Stimulated activated CD4-positive, alpha-beta T cell treated with anti-CD3 and anti-CD28 coated beads, Interleukin-12 subunit alpha, Interleukin-12 subunit beta, amount 100 ng/mL, for 24 hours (primary cell): ENCODE results near the gene CFAP299.

Experiments used
- DNase-seq, 2 experiments: peaks; one replicate each; pipeline ENCODE4 v3.0.0-alpha.2; 2020; ENCODE audit warnings: low read depth in 2 of 2

The CFAP299 gene

DNA sequence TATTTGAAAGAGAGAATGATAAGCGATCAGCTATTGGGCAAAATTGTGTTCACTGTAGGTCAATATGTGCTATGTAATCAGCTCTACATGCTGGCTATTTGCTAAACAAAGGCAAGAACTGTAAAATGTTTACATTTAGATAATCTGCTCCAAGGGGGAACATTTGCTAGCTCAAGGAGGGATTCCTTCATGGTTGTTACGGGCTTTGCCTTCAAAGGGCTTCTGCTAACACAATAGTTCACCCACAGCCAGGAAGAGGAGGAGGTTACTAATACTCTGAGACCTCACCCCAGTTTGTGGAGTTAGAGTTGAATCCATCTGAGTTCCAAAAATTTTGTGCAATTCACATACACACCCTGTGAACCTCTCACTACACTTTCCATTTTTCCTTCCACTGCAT, 587.4 kb downstream of the CFAP299 start:
- no peak for DNase-seq

DNA sequence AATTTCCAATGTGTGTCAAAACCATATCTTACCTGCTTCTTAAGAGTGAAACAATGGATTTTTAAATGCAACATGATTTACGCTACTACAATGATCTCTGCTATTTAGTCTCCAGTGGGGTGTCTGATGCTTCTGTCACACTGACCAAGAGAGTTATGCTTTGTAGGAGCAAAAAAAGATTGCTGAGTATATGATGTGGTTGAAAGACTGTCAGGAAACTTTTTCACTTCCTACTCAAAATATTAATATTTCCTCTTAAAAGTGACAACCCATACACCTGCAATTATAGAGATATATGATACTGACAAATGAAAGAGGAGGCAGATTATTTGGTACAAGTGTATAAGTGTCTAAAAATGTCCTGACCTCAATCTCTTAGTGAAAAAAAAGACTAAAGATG, 589.8 kb downstream of the CFAP299 start:
- no peak for DNase-seq

DNA sequence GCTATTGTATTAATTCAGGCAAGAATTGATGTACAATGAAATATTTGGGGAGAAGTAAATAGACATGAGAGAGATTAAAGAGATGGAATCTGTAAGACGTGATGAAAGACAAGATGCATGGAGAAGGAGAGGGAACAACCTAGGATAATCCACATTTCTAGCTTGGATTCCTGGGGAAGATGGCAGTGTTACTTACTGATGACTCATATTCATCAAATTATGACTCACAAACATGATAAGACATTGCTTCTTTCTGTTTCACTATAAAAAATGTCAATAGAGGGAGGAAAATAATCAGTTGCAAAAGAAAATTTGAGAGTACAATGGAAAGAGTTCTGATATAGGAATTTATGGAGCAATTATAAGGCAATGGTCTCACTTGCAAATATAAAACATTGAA, 590.9 kb downstream of the CFAP299 start:
- DNase-seq = no peak

DNA sequence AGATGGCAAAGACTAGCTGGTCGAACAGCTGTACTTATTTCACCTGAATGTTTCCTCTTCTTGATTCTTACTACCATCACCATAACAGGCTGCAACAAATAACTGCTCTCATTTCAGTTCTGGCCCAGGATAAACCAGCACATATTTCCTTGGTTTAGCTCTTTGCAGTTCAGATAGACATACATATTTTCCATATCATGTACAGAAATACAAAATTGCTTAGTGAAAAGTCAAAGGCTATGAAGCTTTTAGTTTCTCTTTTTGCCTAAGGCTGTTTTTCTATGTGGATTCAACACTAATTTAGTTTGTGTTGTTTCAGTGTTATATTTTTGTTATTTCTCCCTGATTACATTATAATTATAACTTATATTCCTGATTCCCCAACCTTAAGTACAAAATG, 591.4 kb downstream of the CFAP299 start:
- DNase-seq = no peak

DNA sequence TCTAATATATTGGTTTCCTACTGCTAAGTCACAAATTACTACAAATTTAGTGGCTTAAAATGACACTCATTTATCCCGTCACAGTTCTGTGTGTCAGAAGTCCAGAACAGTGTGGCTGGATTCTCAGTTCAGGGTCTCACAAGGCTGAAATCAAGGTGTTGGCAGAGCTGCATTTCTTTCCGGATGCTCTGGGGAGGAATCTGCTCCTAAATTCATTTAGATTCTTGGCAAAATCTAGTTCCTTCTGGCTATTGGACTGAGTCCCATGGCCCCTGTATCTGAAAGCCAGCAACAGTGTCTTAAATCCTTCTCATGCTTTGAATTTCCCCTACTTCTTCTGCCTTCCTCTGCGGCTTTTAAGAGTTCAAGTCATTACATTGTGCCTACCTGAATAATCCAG, 591.9 kb downstream of the CFAP299 start:
- DNase-seq = no peak

DNA sequence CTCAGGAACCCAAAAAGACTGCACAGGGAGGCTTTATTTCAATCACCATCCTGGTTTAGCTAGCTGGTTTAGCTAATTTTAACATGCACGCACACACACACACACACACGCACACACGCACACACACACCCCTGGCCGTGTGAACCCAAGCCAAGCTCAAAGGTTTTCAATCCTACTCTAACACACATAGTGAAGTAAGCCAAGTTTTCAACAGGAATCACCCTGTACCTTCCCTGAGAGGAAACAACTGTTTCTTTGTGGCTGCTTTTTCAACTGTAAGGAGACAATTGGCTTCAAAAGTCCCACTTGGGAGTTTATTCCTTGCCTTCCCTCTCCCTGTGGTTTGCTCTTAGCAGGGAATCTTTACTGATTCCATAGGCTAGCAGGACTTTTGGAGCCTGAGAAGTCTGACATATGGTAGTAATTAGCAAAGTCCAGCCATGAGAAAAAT, 596.1 kb downstream of the CFAP299 start:
- no peak for DNase-seq

DNA sequence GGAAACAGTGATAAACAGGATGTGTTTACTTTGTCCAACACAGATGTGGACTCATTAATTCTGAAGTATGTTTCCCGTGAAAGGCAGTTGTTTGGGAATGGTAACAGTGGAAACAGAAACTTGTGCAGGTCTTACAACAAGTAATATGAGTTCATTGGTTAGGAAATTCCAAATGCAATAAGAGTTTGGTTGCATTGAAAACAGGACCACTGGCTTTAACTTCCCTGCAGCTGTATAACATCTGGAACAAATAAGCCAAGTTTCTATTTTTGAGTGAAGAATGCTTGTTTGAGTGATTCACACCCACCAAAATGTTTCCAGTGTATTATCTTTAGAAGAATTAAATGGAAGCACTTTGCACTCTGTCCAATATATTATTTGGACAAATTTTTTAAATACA, 612.6 kb downstream of the CFAP299 start:
- DNase-seq = no peak

DNA sequence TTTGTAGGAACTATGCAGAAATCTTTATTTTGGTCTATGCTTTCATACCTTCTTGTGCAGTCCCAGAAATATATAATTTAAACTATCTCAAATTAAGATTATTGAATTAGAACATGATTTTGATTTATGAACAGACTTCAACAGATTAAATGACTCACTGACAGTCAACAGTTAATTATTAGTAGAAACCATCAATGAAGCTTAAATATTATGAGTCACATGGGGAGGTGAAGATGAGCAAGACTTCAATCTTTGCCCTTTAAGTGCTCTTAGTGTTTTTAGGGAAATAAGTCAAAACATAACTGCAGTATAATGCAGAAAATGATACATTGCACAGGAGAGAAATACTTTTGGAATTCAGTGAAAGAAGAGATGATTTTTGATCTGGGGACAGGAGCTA, 613.5 kb downstream of the CFAP299 start:
- no peak for DNase-seq

DNA sequence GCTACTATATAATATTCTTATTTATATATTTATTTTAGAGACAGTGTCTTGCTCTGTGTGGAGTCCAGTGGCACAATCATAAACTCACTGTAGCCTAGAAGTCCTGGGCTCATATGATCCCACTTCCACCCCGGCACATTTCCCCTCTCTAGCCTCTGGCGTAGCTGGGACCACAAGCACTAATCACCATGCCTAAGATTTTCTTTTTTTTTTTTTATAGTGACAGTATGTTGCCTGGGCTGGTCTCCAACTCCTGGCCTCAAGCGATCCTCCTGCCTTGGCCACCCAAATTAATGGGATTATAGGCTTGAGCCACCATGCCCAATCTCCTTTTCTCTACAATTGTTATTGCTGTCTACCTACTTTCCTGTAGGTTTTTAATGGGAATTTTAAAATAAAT, 620.9 kb downstream of the CFAP299 start:
- no peak for DNase-seq

DNA sequence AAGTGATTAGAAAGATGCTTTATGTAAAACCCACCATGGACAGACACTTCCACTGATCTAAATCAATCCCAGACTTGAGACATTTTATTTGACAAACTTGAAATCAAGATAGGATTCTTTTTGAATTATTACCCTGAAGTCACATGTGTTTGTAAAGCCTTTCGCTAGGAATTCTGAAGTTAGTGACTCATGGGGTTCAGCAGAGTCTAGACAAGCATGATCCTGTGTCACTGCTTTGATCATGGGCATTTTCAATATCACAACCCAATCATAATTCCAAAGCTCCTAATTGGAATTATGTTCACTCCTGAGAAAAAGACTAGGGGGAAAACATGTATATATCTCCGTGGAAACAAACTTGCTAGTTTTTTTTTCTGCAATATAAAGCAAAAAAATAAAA, 627.5 kb downstream of the CFAP299 start:
- no peak for DNase-seq

DNA sequence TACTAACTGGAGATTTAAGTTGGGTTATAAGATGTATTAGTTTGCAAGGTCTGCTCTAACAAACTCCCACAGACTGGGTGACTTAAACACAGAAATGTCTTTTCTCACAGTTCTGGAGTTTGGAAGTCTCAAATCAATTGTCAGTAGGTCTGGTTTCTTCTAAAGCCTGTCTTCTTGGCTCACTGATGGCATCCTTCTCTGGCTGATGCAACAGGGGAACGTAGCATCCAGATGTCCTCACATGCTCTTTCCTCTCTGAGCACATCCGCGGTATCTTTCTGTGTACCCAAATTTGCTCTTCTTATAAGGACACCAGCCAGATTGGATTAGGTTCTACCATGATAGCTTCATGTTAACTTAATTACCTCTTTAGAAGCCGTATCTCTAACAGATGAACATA, 631.8 kb downstream of the CFAP299 start:
- DNase-seq = no peak

DNA sequence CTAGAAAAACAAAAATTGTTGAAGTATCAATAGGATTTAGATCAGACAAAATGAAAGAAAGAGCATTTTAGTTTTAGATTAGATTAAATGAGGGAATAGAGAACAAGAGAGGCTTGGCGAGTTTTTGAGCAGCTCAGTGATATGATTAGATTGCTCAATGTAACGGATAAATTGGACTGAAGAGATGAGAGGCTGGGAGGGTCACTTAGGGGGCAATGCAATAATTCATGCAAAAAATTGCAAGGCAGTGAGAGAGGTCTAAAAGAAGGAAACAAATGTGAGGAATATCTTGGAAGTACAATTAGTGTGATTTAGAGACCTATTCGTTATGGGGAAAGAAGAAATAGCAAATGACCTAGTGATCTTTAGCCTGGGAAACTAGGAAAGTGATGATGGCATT, 644.7 kb downstream of the CFAP299 start:
- no peak for DNase-seq

DNA sequence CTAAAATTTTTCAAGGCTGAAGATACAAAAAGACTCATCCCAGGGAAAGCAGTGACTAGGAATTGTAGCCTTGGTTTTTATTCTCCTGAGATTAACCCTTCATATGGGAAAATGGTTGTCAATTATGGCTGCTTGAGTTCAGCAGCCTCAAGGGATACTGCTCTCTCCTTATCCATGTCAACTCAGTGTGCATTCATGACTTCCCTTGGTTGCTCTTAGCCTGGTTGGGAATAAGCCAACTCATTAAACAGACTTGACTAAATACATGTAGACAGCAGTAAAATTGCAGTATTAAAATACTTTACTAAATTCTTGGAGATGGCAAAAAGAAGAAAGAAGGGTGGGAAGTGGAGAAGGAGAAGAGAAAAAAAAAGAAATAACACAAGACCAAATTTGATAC, 650.5 kb downstream of the CFAP299 start:
- DNase-seq = no peak

DNA sequence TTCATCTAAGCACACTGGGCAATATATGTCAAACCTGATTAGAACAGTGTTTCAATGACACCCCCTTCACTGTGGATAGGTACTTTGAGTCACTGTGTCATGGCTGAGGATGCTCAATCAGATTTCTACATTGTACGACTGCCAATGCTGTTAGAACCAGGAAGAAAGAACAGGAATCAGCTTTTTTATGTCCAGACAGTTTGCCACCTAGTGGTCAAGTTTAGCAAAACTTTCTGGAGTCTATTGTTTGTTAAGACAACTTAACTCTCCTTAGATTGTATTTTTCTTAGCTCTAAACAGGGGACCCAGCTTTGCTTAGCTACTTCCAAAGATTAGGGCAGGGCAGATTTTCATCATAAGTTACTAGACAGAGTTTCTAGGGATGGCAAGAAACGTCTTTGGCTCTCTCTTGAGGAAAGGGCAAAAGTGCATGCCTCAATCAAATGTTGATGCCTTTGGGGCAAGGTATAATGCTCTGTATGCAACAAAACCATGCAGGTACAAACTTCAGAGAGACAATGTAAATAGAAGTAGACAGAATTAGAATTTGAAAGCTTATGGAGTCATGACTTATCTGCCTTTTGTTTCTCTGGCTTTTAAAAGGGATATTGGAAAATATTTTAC, 654.5 kb downstream of the CFAP299 start:
- DNase-seq = no peak

DNA sequence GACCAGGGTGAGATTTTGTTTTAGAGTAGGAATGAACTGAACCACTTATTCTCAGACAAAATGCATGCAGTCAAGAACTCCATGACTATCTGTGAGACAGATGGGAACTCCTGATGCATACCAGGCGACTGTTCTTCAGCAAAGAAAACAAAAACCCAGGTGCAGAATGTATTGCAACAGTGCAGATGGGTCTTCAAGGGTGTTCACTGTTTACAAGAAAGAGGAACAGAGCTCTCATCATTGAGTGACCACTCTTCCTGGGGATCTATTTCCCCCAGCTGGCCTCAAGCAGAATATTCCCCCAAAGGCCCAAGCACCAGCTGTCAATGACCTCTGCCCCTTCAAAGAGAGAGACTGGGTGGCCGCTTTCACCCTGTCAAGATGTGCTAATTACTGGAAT, 655.3 kb downstream of the CFAP299 start:
- DNase-seq = no peak

DNA sequence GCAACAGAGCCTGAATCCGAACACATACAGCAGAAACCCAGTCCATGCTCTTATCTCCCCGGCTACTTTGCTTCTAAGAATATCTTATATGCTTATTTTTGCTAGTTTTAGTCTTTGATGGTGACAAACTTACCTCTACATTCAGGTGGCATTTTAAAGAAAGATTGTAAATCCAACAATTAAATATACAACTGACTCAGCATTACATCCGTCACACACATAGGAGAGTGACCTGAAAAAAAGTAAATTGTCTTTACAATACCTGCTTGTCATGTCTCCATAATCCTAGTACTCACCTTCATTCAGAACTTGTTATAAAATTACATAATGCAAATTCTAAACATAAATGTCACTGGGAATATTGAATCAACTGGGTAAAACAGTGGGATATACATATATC, 664.4 kb downstream of the CFAP299 start:
- no peak for DNase-seq

DNA sequence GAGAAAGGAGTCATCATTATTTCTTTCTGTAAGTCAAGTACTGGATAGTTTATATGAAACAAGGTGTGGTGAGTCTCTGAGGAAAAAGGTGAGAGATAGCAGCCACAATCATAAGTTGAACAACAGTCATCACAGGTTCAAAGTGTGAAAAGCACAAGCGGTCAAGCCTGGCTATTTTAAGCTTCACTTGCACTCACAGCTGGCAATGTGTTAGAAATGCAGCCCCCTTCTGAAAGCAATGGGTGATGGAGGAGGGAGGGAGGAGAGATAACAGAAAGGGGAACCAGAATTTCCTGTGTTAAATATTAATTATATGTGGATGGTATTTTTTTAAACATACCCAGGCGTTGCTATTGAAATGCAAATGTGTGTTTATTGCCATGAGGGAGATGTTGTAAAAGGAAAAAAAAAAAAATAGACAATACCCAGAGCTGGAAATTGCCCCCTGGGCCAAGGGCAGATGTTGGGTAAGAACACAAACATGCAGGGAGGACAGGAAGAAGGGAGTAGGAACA, 668.1 kb downstream of the CFAP299 start:
- no peak for DNase-seq

DNA sequence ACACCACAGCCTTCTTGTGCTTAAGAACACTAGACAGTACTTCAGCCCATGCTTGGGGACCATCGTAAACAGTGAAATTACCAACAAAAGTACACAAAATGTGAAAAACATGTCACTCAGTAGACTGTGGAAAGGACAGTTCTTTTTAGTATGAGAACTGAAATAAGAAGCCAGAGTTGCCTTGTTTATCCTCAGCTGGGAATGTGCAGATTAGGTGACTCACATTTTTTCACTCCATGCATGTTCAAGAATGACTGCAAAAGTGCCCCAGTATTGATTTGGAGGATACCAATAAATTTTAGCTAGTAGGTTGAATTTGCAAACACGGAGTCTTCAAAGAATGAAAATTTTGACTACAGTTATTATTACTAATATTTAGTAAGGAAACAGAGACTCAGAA, 671.9 kb downstream of the CFAP299 start:
- no peak for DNase-seq
